MM.1S (cell line): ENCODE results near the gene C1GALT1C1.

ENCODE experiments used
- CTCF ChIP-seq: fragments of 300-600 bp; sonication (generic); IDR thresholded peaks from 2 replicates; pipeline ENCODE4 v1.5.1; 2016; ENCODE audit warnings: antibody characterized with exemption, low read length, mixed read lengths
- EZH2 ChIP-seq: fragments of 300-600 bp; sonication (generic); optimal IDR thresholded peaks from 2 replicates; pipeline ENCODE3; 2017; ENCODE audit warnings: low read depth, mild to moderate bottlenecking, antibody characterized with exemption, low read length, mixed read lengths

DNA sequence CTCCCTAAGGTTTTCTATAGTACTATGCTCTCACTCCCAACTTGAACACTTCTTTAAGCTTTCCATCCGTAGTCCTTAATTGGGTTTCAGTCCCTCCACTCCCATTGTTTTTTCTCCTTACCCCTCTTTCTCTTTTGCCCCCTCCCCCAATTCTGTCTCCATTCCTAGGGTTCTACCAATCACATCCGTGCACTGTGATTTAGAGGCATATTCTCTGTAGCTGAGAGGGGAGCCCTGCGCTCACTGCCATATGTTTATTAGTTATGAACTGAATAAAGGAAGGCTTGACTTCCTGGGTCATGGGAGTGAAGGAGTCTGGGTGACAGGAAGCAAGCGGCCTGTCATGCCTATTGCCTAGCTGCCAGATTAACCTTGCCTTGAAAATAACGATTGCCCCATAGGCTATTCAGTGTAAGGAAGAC lies 25.5 kb downstream of the C1GALT1C1 start:
- TF ChIP-seq CTCF (no peak), EZH2 (no peak)
